Ascending aorta (tissue), 2 donors: ENCODE results near the gene NFKB1. TPM values are rescaled to one million over a fixed set of nuclear protein-coding genes. Genes with fewer than 3 reads are reported as not detected.

Source experiments
- DNase-seq, 2 donors: peaks; one replicate each; pipeline ENCODE4 v3.0.0-alpha.2; 2019; ENCODE audit warnings: low spot score in 2 of 2
- H3K27ac ChIP-seq, 2 donors: fragments of 200-600 bp; sonication (generic); one replicate each; pipeline ENCODE4 v1.5.1; 2016 to 2017; ENCODE audit warnings: mild to moderate bottlenecking in 1 of 2
- H3K27me3 ChIP-seq: fragments of 200-600 bp; sonication (generic); one replicate; pipeline ENCODE4 v1.5.1; 2017
- H3K36me3 ChIP-seq, 2 donors: fragments of 200-600 bp; sonication (generic); one replicate each; pipeline ENCODE4 v1.5.1; 2016
- H3K4me1 ChIP-seq, 2 donors: fragments of 200-600 bp; sonication (generic); one replicate each; pipeline ENCODE4 v1.5.1; 2016 to 2017; ENCODE audit warnings: mild to moderate bottlenecking in 1 of 2
- H3K4me3 ChIP-seq, 2 donors: fragments of 200-600 bp; sonication (generic); one replicate each; pipeline ENCODE4 v1.5.1; 2016 to 2017; ENCODE audit warnings: mild to moderate bottlenecking in 1 of 2
- H3K9me3 ChIP-seq, 2 donors: fragments of 200-600 bp; sonication (generic); one replicate each; pipeline ENCODE4 v1.5.1; 2016
- CTCF ChIP-seq, 3 experiments: fragments of 200-600 bp in 2 of 3; fragments of 450-650 bp in 1 of 3; sonication (generic) in 2 of 3; IDR thresholded peaks; one replicate each; pipeline ENCODE4 v1.5.1; 2016 to 2019; ENCODE audit warnings: antibody characterized with exemption in 3 of 3, mild to moderate bottlenecking in 1 of 3, moderate library complexity in 1 of 3
- intact Hi-C: fragments of 100-400 bp; cut with DNase I; formaldehyde crosslinking; loops from one replicate; pipeline ENCODE4 v1.15.1; 2023
- total RNA-seq: library from RNA; depleted of rRNA; stranded (reverse); fragments of >200 nt; gene quantifications from one replicate; pipeline ENCODE4 v1.1.0, GENCODE V29; 2016

The NFKB1 gene
- total RNA-seq, 1 donor from 2014 or later: 34.5 TPM

- H3K36me3 ChIP-seq: no peaks in the 10 kb centered on the region
- no peak for TF ChIP-seq CTCF (IDR thresholded peaks at IDR 0.05)
- DNase-seq: no peak
- H3K27me3 ChIP-seq: no peaks in the 10 kb centered on the region
- intact Hi-C loops: no loop called here
- no peak overlapping the region for H3K4me3 ChIP-seq
- H3K27ac ChIP-seq: no peak overlapping the region
- H3K9me3 ChIP-seq: no peaks in the 10 kb centered on the region
- peaks cover 0 to 8% of the 10 kb centered on the region in 2 donors for H3K4me1 ChIP-seq
Measured at GRCh38 chr4:102492531-102493241, 8.5 kb upstream of the NFKB1 start.

- Histone ChIP-seq H3K27me3 (no peaks in the 10 kb centered on the region), H3K9me3 (no peaks in the 10 kb centered on the region), H3K36me3 (no peaks in the 10 kb centered on the region), H3K4me1 (peaks cover 0 to 8% of the 10 kb centered on the region in 2 donors), H3K4me3 (no peak overlapping the region), H3K27ac (no peak overlapping the region)
- no peak for DNase-seq
- TF ChIP-seq CTCF (IDR thresholded peaks at IDR 0.05): no peak
- intact Hi-C loops: no loop called here
Measured at GRCh38 chr4:102493257-102493656, 7.9 kb upstream of the NFKB1 start.

GRCh38 chr4:102493794-102494193 is 7.4 kb upstream of the NFKB1 start:
- TF ChIP-seq CTCF (IDR thresholded peaks at IDR 0.05): no peak
- H3K36me3 ChIP-seq: no peaks in the 10 kb centered on the region
- H3K4me3 ChIP-seq: no peak overlapping the region
- H3K9me3 ChIP-seq: no peaks in the 10 kb centered on the region
- DNase-seq: no peak
- H3K27me3 ChIP-seq: no peaks in the 10 kb centered on the region
- intact Hi-C loops: no loop called here
- no peak overlapping the region for H3K27ac ChIP-seq
- peaks cover 0 to 8% of the 10 kb centered on the region in 2 donors for H3K4me1 ChIP-seq

GRCh38 chr4:102494603-102495002 is 6.6 kb upstream of the NFKB1 start:
- intact Hi-C loops: no loop called here
- TF ChIP-seq CTCF (IDR thresholded peaks at IDR 0.05): no peak
- Histone ChIP-seq H3K4me1 (peaks cover 0 to 10% of the 10 kb centered on the region in 2 donors), H3K36me3 (no peaks in the 10 kb centered on the region), H3K27me3 (no peaks in the 10 kb centered on the region), H3K27ac (no peak overlapping the region), H3K9me3 (no peaks in the 10 kb centered on the region), H3K4me3 (no peak overlapping the region)
- DNase-seq: no peak

- no peak for DNase-seq
- TF ChIP-seq CTCF (IDR thresholded peaks at IDR 0.05): no peak
- Histone ChIP-seq H3K9me3 (no peaks in the 10 kb centered on the region), H3K4me3 (no peak overlapping the region), H3K4me1 (peaks cover 0 to 18% of the 10 kb centered on the region in 2 donors), H3K27ac (no peak overlapping the region), H3K27me3 (no peaks in the 10 kb centered on the region), H3K36me3 (no peaks in the 10 kb centered on the region)
- intact Hi-C loops: no loop called here
Measured at GRCh38 chr4:102497986-102498385, 3.2 kb upstream of the NFKB1 start.
